ENCODE measurements around the gene RPN2.

DNA sequence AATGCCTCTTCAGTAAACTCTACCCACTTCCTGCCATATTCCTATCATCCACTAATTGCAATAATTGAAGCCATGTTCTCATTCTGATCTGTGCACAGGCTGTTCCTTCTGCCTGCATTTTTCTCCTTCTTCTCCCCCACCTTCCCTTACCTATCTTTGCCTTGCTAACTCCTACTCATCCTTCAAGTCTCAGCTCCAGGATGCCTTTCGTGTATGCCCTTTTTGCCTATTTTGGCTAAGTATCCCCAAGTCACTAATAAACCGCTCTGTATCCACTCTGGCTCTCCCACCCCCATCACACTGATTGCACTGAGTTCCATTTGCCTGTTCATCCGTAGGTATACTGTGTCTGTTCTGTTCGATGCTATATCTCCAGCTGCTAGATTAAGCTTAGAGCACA is 6.3 kb upstream of the RPN2 start:
- TF ChIP-seq CTBP1 (IDR thresholded peaks at IDR 0.05; ENCODE audit: borderline replicate concordance) (no peak), SUZ12 (IDR thresholded peaks at IDR 0.05) (no peak), ELF4 (IDR thresholded peaks at IDR 0.05) (no peak), BHLHE40 (IDR thresholded peaks at IDR 0.05; ENCODE audit: borderline replicate concordance) (no peak), SP1 (IDR thresholded peaks at IDR 0.05) (no peak), HDGF (IDR thresholded peaks at IDR 0.05; ENCODE audit: borderline replicate concordance) (no peak), NFRKB (IDR thresholded peaks at IDR 0.05) (no peak)
- TF ChIP-seq, protein P1, sequence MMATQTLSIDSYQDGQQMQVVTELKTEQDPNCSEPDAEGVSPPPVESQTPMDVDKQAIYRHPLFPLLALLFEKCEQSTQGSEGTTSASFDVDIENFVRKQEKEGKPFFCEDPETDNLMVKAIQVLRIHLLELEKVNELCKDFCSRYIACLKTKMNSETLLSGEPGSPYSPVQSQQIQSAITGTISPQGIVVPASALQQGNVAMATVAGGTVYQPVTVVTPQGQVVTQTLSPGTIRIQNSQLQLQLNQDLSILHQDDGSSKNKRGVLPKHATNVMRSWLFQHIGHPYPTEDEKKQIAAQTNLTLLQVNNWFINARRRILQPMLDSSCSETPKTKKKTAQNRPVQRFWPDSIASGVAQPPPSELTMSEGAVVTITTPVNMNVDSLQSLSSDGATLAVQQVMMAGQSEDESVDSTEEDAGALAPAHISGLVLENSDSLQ (IDR thresholded peaks at IDR 0.05), result no peak

Data from HEK293T (cell line).